ENCODE measurements around the gene SEPTIN1. TPM values are rescaled to one million over a fixed set of nuclear protein-coding genes. Genes with fewer than 3 reads are reported as not detected.
A peak's percentile ranks its signal among the peaks of the same experiment; 100 is the strongest.

Gene SEPTIN1, protein sequence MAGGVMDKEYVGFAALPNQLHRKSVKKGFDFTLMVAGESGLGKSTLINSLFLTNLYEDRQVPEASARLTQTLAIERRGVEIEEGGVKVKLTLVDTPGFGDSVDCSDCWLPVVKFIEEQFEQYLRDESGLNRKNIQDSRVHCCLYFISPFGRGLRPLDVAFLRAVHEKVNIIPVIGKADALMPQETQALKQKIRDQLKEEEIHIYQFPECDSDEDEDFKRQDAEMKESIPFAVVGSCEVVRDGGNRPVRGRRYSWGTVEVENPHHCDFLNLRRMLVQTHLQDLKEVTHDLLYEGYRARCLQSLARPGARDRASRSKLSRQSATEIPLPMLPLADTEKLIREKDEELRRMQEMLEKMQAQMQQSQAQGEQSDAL
- polyA plus RNA-seq (ENCODE audit: insufficient read length in 4 of 4), result 1 to 10 TPM in 3 of 4 donors, under 1 TPM in 1; 1.00 to 3.0 (median 2.1) TPM

DNA sequence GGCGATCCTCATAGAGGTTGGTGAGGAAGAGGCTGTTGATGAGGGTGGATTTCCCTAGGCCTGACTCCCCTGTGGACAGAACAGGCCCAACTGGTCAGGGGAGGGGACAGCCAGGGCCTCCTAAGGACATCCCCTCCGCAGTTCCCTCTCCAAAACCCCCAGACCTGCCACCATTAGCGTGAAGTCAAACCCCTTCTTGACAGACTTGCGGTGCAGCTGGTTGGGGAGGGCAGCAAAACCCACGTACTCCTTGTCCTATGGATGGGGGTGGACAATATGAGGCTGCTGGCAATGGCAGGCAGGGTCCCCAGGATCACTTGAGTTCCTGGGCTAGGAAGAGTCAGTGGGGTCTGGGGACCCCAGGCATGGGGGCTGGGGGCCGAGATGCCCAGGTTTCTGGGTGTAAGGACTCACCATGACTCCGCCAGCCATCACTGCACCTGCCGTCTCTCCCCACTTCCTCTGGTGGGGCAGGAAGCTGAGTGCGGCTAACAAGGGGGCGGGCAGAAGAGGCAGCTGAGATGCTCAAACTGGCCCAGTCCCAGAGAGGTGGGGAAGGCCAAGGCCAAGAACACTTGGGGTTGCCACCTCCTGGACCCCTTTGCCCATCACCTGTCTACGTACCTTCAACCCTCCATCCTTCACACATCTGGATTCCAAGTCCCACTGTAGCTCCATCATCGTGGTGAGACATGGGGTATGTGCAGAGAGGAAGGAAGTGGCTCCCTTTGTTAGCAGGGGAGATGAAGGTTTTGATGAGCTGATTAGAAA is at the start of gene SEPTIN1:
Gene SEPTIN1 (minus strand): TSS at position 451 of the 771 bp plus-strand sequence. CDS start 19 bp downstream, at position 432.
- DNase-seq (ENCODE audit: low read depth in 4 of 4, low spot score in 3 of 4), result no peak

DNA sequence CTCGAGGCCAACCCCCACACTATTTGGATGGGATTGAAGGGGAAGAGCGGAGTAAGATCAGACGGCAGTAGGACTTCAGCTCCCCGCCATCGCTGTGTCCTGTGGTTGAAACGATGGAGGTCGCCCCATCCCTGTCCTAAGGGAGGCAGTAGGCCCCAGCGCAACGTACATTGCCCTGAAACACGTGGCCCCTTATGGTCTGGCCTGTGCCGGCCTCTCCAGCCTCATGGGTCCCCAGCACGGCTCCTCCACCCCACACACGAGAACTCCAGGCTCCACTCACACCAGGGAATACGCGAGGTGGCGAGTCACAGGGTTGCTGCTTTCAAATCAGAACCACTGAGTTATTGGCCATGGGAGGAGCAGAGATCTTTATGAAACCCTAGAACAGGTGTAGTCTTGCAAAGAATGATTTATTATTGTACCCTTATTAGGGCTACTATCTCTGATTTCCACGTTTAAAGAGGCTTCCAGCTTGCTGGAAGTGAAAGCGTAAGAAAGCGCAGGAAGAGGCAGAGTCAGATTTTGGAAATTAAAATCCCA is 48.1 kb upstream of the SEPTIN1 start:
- DNase-seq (ENCODE audit: low read depth in 4 of 4, low spot score in 3 of 4), result no peak

DNA sequence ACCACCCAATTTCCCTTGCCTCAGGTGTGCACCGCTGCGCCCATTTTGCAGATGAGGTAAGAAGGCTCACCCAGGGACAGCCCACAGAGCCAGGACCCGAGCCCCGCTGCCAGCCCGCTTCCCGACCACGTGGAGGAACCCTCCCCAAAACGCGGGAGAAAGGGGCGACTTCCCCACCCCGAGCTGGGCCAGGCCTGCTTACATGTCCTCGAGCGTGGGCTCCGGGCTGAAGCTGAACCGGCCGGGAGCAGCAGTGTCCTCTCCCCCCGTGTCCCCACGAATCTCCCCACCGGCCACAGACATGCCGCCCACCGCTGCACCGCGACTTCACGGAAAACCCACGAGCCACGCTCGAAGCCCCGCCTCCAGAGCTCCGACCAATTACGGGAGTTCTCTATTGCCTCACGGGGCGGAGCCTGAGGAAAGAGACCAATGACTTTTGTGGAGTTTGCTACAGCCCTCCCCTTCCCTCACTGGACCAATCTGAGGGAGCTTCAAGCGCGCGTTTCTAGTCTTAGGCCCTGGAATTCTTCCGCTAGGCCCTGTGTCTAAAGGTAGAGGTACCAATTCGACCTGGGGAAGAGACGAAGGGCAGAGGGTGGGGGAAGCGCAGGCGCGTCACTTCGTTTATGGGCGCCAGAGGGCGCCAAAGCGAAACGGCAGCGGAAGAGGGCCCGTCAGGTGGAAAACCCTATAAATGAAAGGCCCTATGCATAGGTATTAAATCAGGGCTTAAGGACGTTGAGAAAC is 47.5 kb upstream of the SEPTIN1 start, which contains the start of gene DCTPP1:
Gene DCTPP1 (minus strand): TSS at position 353 of the 750 bp plus-strand sequence. CDS start 50 bp downstream, at position 303.
- DNase-seq (ENCODE audit: low read depth in 4 of 4, low spot score in 3 of 4), result peak; percentile 90 to 97 (median 96)

DNA sequence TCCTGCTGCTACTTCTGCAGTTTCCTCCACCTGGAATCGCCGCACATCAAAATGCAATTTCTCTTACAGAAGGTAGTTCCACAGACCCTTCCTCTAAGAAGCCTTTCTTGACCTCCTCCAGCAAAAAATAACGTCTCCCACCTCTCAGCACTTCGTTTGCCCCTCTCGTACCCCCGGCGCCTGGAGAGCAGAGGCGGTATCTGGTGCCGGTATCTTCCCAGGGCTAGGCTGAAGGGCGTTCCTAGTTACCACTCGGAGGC is 47.0 kb upstream of the SEPTIN1 start:
- DNase-seq (ENCODE audit: low read depth in 4 of 4, low spot score in 3 of 4), result no peak

DNA sequence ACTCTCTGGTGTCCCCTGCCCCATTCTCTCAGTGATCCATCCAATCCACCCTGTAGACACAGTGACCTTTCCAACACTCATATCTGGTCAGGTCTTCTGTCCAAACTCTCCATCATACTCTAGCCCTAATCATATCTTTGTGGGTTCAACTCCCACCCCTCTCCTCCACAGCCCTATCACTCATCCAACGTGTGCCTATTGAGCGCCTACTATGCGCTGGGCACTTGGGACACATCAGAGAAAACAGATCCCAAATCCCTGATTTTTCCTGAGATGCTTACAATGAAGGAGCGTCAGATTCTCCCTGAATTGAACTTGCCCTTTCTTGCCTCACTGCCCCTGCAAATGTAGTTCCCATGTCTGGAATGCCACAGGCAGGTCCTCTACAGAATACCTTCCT is 45.7 kb upstream of the SEPTIN1 start:
- no peak for DNase-seq (ENCODE audit: low read depth in 4 of 4, low spot score in 3 of 4)

DNA sequence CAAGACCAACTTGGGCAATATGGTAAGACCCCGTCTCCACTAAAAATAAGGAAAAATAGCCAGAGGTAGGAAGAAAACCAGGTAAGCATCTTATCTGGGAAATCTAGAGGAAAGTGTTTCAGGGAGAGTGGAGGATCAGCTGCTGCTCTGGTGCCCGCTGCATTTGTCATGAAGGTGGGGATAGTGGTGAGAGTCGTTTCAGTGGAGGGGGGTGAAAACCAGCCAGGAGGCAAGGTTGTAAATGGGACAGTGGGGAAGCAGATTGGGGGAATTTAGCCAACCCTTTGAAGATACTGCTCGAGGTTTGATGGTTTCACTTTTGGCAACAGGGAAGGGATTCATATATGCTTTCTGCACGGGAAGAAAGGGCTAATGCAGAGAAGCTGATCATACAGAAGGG is 38.6 kb upstream of the SEPTIN1 start:
- no peak for DNase-seq (ENCODE audit: low read depth in 4 of 4, low spot score in 3 of 4)

DNA sequence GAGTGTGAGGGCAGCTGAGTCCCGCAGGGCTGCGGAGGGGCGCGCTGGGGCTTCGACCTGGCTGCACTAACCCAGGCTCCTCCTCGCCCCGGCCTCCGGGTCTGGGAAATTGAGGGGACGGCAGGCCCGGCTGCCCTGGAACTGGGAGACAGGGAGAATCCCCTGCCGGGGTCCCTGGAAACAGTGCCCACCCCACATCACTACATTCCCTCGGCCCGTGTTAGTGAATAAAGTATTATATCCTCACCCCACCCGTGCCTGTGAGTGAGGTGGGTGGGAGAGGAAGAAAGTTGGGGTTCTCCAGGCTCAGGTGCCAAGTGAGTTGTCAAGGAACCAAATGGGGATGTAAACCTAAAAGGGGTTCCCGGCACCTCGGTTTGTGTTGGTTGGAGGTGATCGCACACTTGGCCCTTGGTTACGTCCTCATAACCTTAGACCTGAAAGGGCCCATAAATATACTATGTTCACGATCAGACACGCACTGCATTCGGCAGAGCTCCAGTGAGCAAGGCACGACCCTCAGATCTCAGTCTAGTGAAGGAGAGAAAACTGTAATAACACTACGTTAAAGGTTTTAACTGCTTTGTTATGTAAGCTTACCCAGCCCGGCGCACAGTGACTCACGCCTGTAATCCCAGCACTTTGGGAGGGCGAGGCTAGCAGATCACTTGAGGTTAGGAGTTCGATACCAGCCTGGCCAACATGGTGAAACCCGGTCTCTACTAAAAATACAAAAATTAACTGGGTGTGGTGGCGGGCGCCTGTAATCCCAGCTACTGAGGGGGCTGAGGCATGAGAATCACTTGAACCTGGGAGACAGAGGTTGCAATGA is 36.2 kb upstream of the SEPTIN1 start:
- DNase-seq (ENCODE audit: low read depth in 4 of 4, low spot score in 3 of 4), result no peak

DNA sequence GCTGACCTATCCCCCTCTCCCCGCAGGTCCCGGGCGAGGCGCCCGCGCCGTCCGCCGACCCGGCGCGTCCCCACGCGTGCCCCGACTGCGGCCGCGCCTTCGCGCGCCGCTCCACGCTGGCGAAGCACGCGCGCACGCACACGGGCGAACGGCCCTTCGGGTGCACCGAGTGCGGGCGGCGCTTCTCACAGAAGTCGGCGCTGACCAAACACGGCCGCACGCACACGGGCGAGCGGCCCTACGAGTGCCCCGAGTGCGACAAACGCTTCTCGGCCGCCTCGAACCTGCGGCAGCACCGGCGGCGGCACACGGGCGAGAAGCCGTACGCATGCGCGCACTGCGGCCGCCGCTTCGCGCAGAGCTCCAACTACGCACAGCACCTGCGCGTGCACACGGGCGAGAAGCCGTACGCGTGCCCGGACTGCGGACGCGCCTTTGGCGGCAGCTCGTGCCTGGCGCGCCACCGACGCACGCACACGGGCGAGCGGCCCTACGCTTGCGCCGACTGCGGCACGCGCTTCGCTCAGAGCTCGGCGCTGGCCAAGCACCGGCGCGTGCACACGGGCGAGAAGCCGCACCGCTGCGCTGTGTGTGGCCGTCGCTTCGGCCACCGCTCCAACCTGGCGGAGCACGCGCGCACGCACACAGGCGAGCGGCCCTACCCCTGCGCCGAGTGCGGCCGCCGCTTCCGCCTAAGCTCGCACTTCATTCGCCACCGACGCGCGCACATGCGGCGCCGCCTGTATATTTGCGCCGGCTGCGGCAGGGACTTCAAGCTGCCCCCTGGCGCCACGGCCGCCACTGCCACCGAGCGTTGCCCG is 35.4 kb upstream of the SEPTIN1 start:
- DNase-seq (ENCODE audit: low read depth in 4 of 4, low spot score in 3 of 4), result peak; percentile 82 to 88 (median 83)

DNA sequence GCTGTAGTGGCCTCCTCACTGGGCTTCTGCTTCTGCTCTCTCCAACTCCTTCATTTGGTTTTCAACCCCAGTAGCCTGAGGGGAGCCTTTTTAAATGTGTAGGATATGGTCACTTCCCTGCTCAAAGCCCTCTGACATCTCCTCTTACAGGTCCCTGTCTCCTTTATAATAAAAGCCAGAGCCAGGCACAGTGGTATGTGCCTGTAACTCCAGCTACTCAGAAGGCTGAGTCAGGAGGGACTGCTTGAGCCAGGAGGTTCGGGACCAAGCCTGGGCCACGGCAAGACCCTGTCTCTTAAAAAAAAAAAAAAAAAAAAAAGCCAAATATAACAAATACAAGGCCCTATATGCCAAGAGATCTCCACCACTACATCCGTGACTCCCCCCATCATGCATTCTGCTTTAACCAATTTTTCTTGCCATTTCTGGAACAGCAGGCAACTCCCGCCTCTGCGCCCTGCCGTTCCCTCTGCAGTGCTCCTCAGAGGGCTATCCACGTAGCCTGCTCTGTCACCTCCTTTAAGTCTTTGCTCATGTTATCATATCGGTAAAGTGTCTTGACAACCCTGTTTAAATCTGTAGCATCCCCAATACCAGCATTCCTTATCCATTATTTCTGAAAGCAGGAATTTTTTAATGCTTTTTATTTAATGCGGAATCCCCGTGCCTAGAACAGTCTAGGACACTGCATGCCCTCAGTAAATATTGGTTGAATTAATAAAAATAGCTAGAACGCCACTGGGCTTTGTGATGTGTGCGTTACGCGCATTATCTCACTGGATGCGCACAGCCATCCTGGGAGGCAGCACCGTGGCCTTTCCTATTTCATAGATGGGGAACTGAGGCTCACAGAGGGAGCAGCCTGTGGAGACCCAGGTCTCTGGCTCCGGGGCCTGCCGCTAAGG is 34.5 kb upstream of the SEPTIN1 start:
- no peak for DNase-seq (ENCODE audit: low read depth in 4 of 4, low spot score in 3 of 4)

DNA sequence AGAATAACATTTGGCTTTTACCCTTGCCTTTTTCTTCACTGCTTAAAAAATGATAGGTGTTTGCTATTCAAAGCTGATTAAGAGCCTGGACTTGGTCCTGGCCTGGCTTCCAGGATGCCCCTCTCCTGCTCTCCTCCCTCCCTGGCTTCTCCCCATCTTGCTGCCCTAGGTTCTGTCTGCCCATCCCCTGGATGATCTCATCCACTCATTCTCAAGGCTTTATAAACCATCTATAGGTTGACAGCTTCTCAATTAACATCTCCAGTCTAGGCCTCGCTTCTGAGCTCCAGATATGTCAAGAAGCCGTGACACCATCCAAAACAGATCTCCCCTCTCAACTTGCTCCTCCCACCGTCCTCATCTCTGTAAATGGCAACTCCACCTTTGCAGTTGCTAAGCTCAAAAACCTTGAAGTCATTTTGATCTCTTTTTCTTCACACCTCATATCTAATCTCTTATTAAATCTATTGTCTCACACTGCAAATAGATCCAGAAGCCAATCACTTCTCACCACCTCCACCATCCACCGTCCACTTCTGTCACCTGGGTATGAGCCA is 33.8 kb upstream of the SEPTIN1 start:
- no peak for DNase-seq (ENCODE audit: low read depth in 4 of 4, low spot score in 3 of 4)

DNA sequence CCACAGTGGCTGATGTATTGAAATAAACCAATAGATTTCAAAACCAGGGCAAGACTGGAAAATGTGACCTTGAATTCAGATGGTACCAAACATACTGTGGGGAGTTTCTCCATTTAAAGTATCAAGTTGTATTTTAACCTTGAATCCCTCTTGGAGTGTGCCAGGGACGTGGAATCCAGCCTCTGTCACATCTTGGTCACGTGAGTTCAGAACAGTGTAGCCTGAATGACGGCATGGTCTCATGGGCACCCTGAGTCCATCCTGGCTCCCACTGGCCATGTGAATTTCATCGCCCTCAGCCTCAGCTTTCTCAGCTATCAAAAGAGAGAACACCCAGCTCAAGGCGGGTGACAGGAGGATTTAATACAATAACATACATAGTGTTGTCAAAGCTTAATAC is 31.8 kb upstream of the SEPTIN1 start:
- DNase-seq (ENCODE audit: low read depth in 4 of 4, low spot score in 3 of 4), result no peak

DNA sequence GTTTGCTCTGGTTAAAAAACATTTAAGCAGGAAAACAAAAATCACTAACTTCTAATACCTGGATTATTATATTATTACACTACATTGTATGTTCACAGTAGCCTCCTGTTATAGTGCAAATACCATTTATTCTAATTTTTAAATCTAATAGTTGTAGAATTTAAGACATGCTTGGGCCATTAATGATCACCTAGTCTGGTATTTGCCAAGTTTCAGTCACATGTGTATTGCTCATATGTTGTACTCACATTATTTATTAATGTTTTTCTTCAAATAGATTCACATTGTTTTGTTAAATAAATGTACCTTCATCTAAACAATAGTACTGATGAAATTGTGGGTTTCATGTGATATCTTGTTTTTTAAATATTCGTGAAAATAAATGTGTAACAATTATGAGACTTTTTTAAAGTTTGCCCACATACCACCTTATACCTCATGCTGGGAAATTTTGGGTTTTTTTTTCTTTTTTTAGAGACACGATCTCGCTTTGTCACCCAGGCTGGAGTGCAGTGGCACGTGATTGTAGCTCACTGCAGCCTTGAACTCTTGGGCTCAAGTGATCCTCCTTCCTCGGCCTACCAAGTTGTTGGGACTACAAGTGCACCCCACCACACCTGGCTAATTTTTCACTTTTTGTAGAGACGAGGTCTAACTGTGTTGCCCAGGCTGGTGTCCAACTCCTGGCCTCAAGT is 30.9 kb upstream of the SEPTIN1 start:
- DNase-seq (ENCODE audit: low read depth in 4 of 4, low spot score in 3 of 4), result no peak

DNA sequence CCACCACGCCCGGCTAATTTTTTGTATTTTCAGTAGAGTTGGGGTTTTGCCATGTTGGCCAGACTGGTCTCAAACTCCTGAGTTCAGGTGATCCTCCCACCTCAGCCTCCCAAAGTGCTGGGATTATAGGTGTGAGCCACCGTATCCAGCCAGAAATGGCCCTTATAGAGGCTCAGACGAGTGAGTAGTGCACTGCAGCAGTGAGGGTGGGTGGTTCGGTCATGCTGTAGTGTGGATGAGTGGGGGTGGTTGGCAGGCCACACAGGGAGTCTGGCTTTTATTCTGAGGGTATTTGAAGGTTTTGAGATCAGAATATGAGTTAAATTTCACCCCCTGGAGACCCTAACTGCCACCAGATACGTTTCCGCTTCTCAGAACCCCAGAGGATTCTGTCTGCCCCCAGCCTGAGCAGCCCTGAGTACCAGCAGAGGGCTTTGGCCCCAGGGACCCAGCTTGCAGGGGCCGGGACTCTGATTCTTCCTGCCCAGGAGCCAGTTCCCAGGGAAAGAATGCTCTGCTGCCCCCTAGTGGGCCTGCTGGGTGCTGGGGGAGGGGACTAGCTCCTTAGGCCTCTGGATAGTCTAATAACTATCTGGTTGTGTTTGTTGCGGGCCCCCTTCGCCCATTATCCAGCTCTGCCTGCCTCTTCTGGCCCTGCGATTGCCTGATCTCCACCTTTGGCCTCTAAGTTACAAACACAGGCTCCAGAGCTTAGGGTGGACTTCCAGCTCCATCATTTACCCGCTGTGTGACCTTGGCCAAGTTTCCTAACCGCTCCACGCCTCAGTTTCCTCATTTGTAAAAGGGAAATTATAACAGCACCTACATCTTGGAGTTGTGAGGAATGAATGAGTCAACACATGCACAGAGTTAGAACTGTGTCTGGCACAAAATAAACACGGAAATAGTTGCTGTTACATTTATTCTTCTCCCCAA is 27.0 kb upstream of the SEPTIN1 start:
- peak in 3 of 4 donors; percentile 80 to 84 (median 84) for DNase-seq (ENCODE audit: low read depth in 4 of 4, low spot score in 3 of 4)

DNA sequence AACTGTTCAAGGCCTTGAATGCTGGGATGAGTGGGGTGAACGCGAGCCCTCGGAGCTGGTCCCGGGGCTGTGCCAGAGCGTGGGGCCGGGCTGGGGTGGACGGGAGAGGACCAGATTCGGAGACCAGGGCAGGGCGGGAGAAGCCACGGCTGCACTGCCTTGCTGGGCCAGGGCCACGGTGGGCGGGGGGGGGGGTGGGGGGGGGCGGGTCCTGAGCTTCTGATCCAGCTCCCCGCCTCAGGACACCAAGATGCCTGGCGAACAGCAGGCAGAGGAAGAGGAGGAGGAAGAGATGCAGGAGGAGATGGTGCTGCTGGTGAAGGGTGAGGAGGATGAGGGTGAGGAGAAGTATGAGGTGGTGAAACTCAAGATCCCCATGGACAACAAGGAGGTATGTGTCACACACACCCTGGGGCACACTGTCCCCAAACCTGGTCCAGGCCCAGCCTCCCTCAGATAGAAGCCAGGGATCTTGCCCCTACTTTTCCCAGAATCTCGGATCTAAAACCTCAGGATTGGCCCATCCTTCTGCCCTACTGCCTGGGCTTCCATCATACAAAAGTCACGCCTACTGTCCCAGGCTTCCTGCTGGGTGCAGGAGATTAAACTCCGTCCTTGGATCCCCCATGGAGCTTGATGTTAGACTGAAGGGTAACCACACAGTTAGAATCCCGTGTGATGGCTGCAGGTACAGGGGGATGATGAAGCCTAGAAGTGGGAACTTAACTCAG is 25.6 kb upstream of the SEPTIN1 start:
- DNase-seq (ENCODE audit: low read depth in 4 of 4, low spot score in 3 of 4), result no peak

DNA sequence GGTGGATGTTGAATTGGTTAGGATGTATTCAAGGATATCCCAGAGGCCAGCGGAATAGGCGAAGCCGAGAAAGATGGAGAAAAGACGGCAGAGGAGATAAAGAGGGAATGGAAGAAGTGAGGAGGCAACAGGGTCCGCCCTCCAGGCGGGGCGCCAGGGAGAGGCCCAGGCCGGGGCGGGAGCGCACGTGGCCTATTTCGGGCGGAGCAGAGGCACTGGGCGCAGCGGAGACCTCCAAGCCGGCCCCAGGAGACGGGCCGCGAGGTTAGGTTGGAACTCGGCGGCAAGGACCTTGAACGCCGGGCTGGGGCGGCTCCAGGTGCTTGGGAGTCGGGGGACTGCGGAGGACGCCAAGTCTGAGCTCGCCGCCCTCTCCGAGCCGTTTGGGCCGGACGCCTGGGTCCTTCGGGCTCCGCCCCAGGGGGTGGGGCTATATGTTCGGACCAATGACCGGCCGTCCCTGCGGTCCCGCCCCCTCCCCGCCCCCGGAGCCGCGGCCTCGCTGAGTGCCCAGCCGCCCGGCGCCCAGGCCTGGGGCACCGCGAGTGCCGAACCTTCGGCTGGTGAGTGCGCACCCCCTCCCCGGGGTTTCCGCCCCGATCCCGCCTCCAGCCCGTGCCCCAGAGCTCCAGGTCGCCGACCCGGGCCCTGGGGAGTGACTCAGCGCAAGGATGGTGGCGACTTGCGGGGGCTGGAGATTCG is 24.9 kb upstream of the SEPTIN1 start, which contains the start of gene ZNF771:
Gene ZNF771 (plus strand): TSS at position 505 of the 702 bp plus-strand sequence. CDS start 448 bp downstream, outside the sequence.
- peak in 3 of 4 donors; percentile 80 to 85 (median 85) for DNase-seq (ENCODE audit: low read depth in 4 of 4, low spot score in 3 of 4)
